GM12878 (cell line): Measurements from ENCODE around the gene C17orf107. TPM values are rescaled to one million over a fixed set of nuclear protein-coding genes. Genes with fewer than 3 reads are reported as not detected.

ENCODE experiments used
- ATAC-seq: fragments of 200-7000 bp; cut with Tn5 transposase; 3 replicates; pipeline ENCODE4 v1.9.1; 2020; ENCODE audit warnings: mild to moderate bottlenecking, moderate library complexity
- BruUV-seq: library from RNA; stranded (reverse); fragments of 400-500 nt; replicated peaks from 2 replicates; lab custom pipeline; 2021; lab: Mats Ljungman, UMichigan
- CTCF ChIA-PET: fragments of 300-600 bp; sonication (Branson Sonifier 250); formaldehyde crosslinking; extraction: SDS; loops from one replicate; lab custom pipeline; 2021; ENCODE audit warnings: inconsistent platforms; lab: Yijun Ruan, JAX
- POLR2A ChIA-PET: fragments of 350-600 bp; formaldehyde crosslinking; extraction: SDS; loops from one replicate; lab custom pipeline; 2021; ENCODE audit warnings: inconsistent platforms; lab: Charles Lee
- RAD21 ChIA-PET: fragments of 300-600 bp; sonication (Branson Sonifier 250); formaldehyde crosslinking; loops from one replicate; lab custom pipeline; 2023; ENCODE audit warnings: antibody characterized with exemption; ENCODE audit not compliant: unreplicated experiment; lab: Charles Lee
- SMC1A ChIA-PET: fragments of 300-600 bp; sonication (Branson Sonifier 250); formaldehyde crosslinking; loops from one replicate; lab custom pipeline; 2023; ENCODE audit not compliant: unreplicated experiment, uncharacterized antibody; lab: Charles Lee
- DNase-seq: peaks from one replicate; pipeline ENCODE4 v3.0.0-alpha.2; 2011; ENCODE audit warnings: low read depth, low spot score
- FAIRE-seq: peaks from 3 replicates; lab custom pipeline; 2011; peaks lifted over from hg19 to GRCh38; lab: Jason Lieb, UNC
- H2AFZ ChIP-seq: 2 replicates; pipeline ENCODE4 v1.6.0; 2011; ENCODE audit warnings: low read depth, low read length, control low read depth; ENCODE audit not compliant: control insufficient read depth
- H3K27ac ChIP-seq: 2 replicates; pipeline ENCODE4 v1.5.1; 2011; ENCODE audit warnings: control low read depth; ENCODE audit not compliant: control insufficient read depth, insufficient read depth
- H3K27me3 ChIP-seq, 2 experiments: replicated peaks in 1 of 2; 2 replicates each; pipeline versions ENCODE4 v1.6.0 to v1.6.1; 2011; ENCODE audit warnings: low read length in 1 of 2; ENCODE audit not compliant: control insufficient read depth in 2 of 2, insufficient read depth in 2 of 2
- H3K36me3 ChIP-seq, 2 experiments: 2 replicates each; pipeline ENCODE4 v1.5.1; 2011; ENCODE audit warnings: low read length in 1 of 2; ENCODE audit not compliant: control insufficient read depth in 2 of 2, insufficient read depth in 2 of 2
- H3K4me1 ChIP-seq: 2 replicates; pipeline ENCODE4 v1.6.1; 2011; ENCODE audit warnings: mild to moderate bottlenecking, low read length, moderate library complexity, mixed read lengths; ENCODE audit not compliant: control insufficient read depth, insufficient read depth
- H3K4me2 ChIP-seq: 2 replicates; pipeline ENCODE4 v1.6.0; 2011; ENCODE audit warnings: control low read depth; ENCODE audit not compliant: control insufficient read depth, insufficient read depth
- H3K4me3 ChIP-seq: fragments of 200-600 bp; sonication (generic); 2 replicates; pipeline ENCODE4 v1.5.1; 2016
- H3K79me2 ChIP-seq: 2 replicates; pipeline ENCODE4 v1.6.0; 2011; ENCODE audit warnings: low read length; ENCODE audit not compliant: control insufficient read depth, insufficient read depth
- H3K9ac ChIP-seq: 2 replicates; pipeline ENCODE4 v1.8.0; 2011; ENCODE audit warnings: low read length, control low read depth, mixed read lengths; ENCODE audit not compliant: control insufficient read depth, insufficient read depth
- H3K9me3 ChIP-seq: replicated peaks from 3 replicates; pipeline ENCODE4 v1.5.1; 2011; ENCODE audit warnings: mild to moderate bottlenecking, low read length; ENCODE audit not compliant: control insufficient read depth, insufficient read depth
- H4K20me1 ChIP-seq: 2 replicates; pipeline ENCODE4 v1.6.0; 2011; ENCODE audit not compliant: control insufficient read depth, insufficient read depth
- CHD2 ChIP-seq: IDR thresholded peaks from 2 replicates; pipeline ENCODE4 v1.6.1; 2011; ENCODE audit warnings: low read depth, low read length, improper control_type of control experiment, borderline replicate concordance
- E4F1 ChIP-seq: fragments of 450-650 bp; IDR thresholded peaks from 2 replicates; pipeline ENCODE4 v1.6.1; 2018; ENCODE audit warnings: borderline replicate concordance, mild to moderate bottlenecking; ENCODE audit not compliant: partially characterized antibody
- EGR1 ChIP-seq, 2 experiments: IDR thresholded peaks; 1 replicate in 1 of 2; 2 replicates in 1 of 2; pipeline ENCODE4 v1.6.1; 2011 to 2012; ENCODE audit warnings: low read depth in 2 of 2, low read length in 2 of 2, borderline replicate concordance in 1 of 2, mild to moderate bottlenecking in 1 of 2, moderate library complexity in 1 of 2
- EP300 ChIP-seq, 2 experiments: fragments of 150-350 bp in 1 of 2; IDR thresholded peaks; 2 replicates each; pipeline ENCODE4 v1.6.1; 2011 to 2012; ENCODE audit warnings: low read depth in 2 of 2, low read length in 2 of 2, borderline replicate concordance in 1 of 2, improper control_type of control experiment in 1 of 2, inconsistent platforms in 1 of 2; ENCODE audit not compliant: control insufficient read depth in 1 of 2
- ETV6 ChIP-seq, 2 experiments: fragments of 450-650 bp in 1 of 2; IDR thresholded peaks in 1 of 2; conservative IDR thresholded peaks in 1 of 2; 2 replicates each; pipeline ENCODE4 v1.6.1; 2014; ENCODE audit warnings: antibody characterized with exemption in 1 of 2, borderline replicate concordance in 1 of 2, low read depth in 1 of 2, mild to moderate bottlenecking in 1 of 2, moderate library complexity in 1 of 2
- EZH2 ChIP-seq: IDR thresholded peaks from 2 replicates; pipeline ENCODE4 v1.6.1; 2012; ENCODE audit warnings: low read depth, mild to moderate bottlenecking, control low read depth, inconsistent platforms, low read length, borderline replicate concordance; ENCODE audit not compliant: control insufficient read depth
- NFYA ChIP-seq: IDR thresholded peaks from 2 replicates; pipeline ENCODE4 v1.6.1; 2011; ENCODE audit warnings: low read depth, mild to moderate bottlenecking, low read length, improper control_type of control experiment, borderline replicate concordance
- NFYB ChIP-seq: IDR thresholded peaks from 2 replicates; pipeline ENCODE4 v1.6.1; 2011; ENCODE audit warnings: low read depth, mild to moderate bottlenecking, low read length, improper control_type of control experiment, moderate library complexity; ENCODE audit not compliant: insufficient read depth
- NKRF ChIP-seq: fragments of 450-650 bp; conservative IDR thresholded peaks from 2 replicates; pipeline ENCODE4 v1.6.1; 2017; ENCODE audit warnings: mild to moderate bottlenecking, moderate library complexity
- POLR2A ChIP-seq: IDR thresholded peaks from 2 replicates; pipeline ENCODE4 v1.6.1; 2011; ENCODE audit warnings: low read depth, mild to moderate bottlenecking, low read length
- POLR2AphosphoS5 ChIP-seq: IDR thresholded peaks from 2 replicates; pipeline ENCODE4 v1.6.1; 2011; ENCODE audit warnings: mild to moderate bottlenecking, low read length, inconsistent platforms
- RBBP5 ChIP-seq: fragments of 200-600 bp; sonication (generic); conservative IDR thresholded peaks from 2 replicates; pipeline ENCODE4 v1.6.1; 2016
- RFX5 ChIP-seq: IDR thresholded peaks from 2 replicates; pipeline ENCODE4 v1.6.1; 2011; ENCODE audit warnings: low read depth, low read length, improper control_type of control experiment
- SIN3A ChIP-seq: IDR thresholded peaks from 2 replicates; pipeline ENCODE4 v1.6.1; 2012; ENCODE audit warnings: low read depth, low read length, improper control_type of control experiment
- SMAD5 ChIP-seq: IDR thresholded peaks from 2 replicates; pipeline ENCODE4 v1.6.1; 2016; ENCODE audit warnings: antibody characterized with exemption, low read depth
- STAT3 ChIP-seq: IDR thresholded peaks from 2 replicates; pipeline ENCODE4 v1.6.1; 2011; ENCODE audit warnings: low read depth, low read length, improper control_type of control experiment
- SUZ12 ChIP-seq: fragments of 200-600 bp; sonication (generic); IDR thresholded peaks from one replicate; pipeline ENCODE4 v1.6.1; 2018; ENCODE audit warnings: antibody characterized with exemption, mild to moderate bottlenecking; ENCODE audit not compliant: unreplicated experiment
- WGBS: methylation state at CpG from one replicate; pipeline ENCODE4 v1.1.6; 2016; ENCODE audit warnings: low lambda C conversion rate; ENCODE audit not compliant: insufficient replicate concordance, insufficient coverage; ENCODE audit errors: missing lambda C conversion rate; 5-methylcytosine and 5-hydroxymethylcytosine counted together
- in situ Hi-C: fragments of 300-500 bp; cut with MboI; formaldehyde crosslinking; loops from 9 replicates; pipeline ENCODE4 v1.14.3; 2018; ENCODE audit warnings: mixed read lengths
- intact Hi-C: fragments of 100-400 bp; cut with micrococcal nuclease; formaldehyde crosslinking; loops from one replicate; pipeline ENCODE4 v1.14.2; 2022; ENCODE audit not compliant: unreplicated experiment
- polyA plus RNA-seq, 11 experiments: library from polyadenylated mRNA; depleted of rRNA in 4 of 11; unstranded in 6 of 11; stranded (reverse) in 5 of 11; fragments of >200 nt; fragmentation: Nextera tagmentation in 4 of 11; fragmentation: Illumina TruSeq in 1 of 11; extraction: Ambion mirVana in 4 of 11; extraction: Trizol in 1 of 11; gene quantifications; 1 replicate in 1 of 11; 2 replicates in 10 of 11; pipeline versions ENCODE4 v1.2.1 to v1.2.3, GENCODE V29; 2011 to 2016; ENCODE audit warnings: inconsistent platforms in 2 of 11, missing spikeins in 2 of 11, low read depth in 1 of 11
- total RNA-seq, 4 experiments: library from RNA; depleted of rRNA in 3 of 4; stranded (reverse); fragments of >200 nt in 3 of 4; fragmentation: Illumina TruSeq in 1 of 4; extraction: Trizol in 1 of 4; gene quantifications; 2 replicates each; pipeline versions ENCODE4 v1.2.1 to v1.2.3, GENCODE V29; 2013 to 2021

C17orf107 gene
- total and polyA plus RNA-seq, 10 of the 15 experiments (the other 5 are each of a cell fraction or from before 2014, with no cell fraction given): 0.05 to 0.46 (median 0.11) TPM; not detected in 3

DNA sequence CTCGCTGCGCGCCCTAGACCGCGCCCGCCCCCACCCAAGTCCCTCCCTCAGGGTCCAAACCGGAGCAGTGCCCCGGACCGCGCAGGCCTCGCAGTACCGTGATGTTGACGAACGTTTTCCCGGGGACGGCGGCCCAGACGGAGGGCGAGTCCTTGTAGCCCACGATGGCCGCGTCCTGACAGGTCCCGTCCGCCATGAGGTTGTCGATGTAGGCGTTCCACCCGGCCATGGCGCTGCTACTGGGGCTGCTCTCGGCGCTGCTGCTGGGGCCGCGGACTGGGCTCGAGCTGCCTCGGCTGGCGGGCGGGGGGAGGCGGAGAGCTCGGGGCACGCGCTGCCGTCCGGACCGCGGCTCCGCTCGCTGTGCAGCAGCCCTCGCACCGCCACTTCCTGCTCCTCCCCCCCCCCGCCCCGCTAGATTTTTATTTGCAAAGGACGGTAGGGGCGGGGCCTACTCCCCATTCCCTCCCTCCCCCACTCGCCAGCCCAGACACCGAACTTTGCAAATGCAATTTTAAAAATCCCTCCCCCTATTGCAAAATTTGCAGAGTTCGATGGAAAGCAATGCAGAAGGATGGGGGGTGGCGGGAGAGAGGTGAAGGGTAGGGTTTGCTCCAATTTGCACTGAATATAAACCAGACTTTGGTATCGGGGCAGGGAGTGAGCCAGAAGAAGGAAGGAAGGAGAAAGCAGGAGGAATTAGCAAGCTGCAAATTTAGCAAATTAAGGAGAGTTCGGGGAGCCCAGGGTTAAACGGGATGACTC lies 49.0 kb downstream of the C17orf107 start, which contains the start of gene PFN1:
PFN1 (minus strand) TSS at position 365 of the 765 bp plus-strand sequence; CDS start at position 229, 136 bp downstream.
- ChIA-PET SMC1A (interaction anchor here (0.9 to 7.1 kb wide), 3 partner anchors 19 to 114 kb away, joined by 3 to 50 read pairs (median 3); partner anchors contain the start of gene SPAG7), POLR2A (interaction anchor here (0.9 to 17.5 kb wide), 5 partner anchors 9 to 80 kb away, joined by 3 to 272 read pairs (median 6); partner anchors contain the start of genes RNF167, SLC25A11 and SPAG7), RAD21 (interaction anchor here (0.9 to 9.8 kb wide), 6 partner anchors 9 to 244 kb away, joined by 3 to 73 read pairs (median 4); partner anchors contain the start of genes CAMTA2, CHRNE, RNF167 and SLC25A11), CTCF (interaction anchor here (1.0 to 3.3 kb wide), 4 partner anchors 18 to 69 kb away, joined by 3 to 13 read pairs (median 8); partner anchors contain the start of gene SPAG7)
- BruUV-seq: no TSS peak
- intact Hi-C loops: loop anchor here (2.0 kb wide), 1 partner anchor 48 kb away; the partner anchor contains the start of genes INCA1 and KIF1C
- WGBS: under 1% methylated on average over 47 of the region's 59 CpGs
- Histone ChIP-seq H3K27me3 (no peaks in the 10 kb centered on the region), H3K9ac (peak within 1 kb of the TSS; percentile 100), H3K4me1 (peaks cover 38% of the 10 kb centered on the region), H2AFZ (peak within 1 kb of the TSS; percentile 63), H3K4me3 (peak within 1 kb of the TSS; percentile 96), H4K20me1 (peaks cover 5% of the 10 kb centered on the region), H3K4me2 (peak within 1 kb of the TSS; percentile 80), H3K27ac (peak within 1 kb of the TSS; percentile 100), H3K79me2 (peaks cover 63% of the 10 kb centered on the region), H3K9me3 (no peaks in the 10 kb centered on the region), H3K36me3 (peaks cover 10 to 12% of the 10 kb centered on the region in 2 experiments)
- FAIRE-seq (no peak), ATAC-seq (peak; percentile 41), DNase-seq (peak; percentile 69)
- in situ Hi-C loops: no loop called here
- TF ChIP-seq EZH2 (no peak), EGR1 (IDR thresholded peaks at IDR 0.05; ENCODE audit: borderline replicate concordance in 1 of 2, low read depth in 2 of 2, low read length in 2 of 2) (peak in 1 of 2 experiments; percentile 63; a peak in 1 of 3 replicates), SMAD5 (peak; percentile 97), POLR2A (peak; percentile 82), E4F1 (no peak), STAT3 (peak; percentile 48; the same call in 1 of the 2 replicates), SIN3A (peak; percentile 76; the same call in 1 of the 2 replicates), RFX5 (0 out of 2 replicates have a peak, but pooled peaks have one; percentile 27), EP300 (IDR thresholded peaks at IDR 0.05; ENCODE audit: borderline replicate concordance in 1 of 2, control insufficient read depth in 1 of 2, low read depth in 2 of 2, low read length in 2 of 2) (peak in 1 of 2 experiments; percentile 19; a peak in 1 of 4 replicates), RBBP5 (0 out of 2 replicates have a peak, but pooled peaks have one; percentile 6), NKRF (peak; percentile 75), NFYA (no peak), POLR2AphosphoS5 (peak; percentile 86), ETV6 (conservative IDR thresholded peaks at IDR 0.05 in 1 of 2, IDR thresholded peaks at IDR 0.05 in 1 of 2; ENCODE audit: borderline replicate concordance in 1 of 2, low read depth in 1 of 2) (no peak; a peak in 1 of 4 replicates), CHD2 (peak; percentile 65), SUZ12 (no peak), NFYB (0 out of 2 replicates have a peak, but pooled peaks have one; percentile 7)
